ENCODE measurements around the gene MRPS33. TPM values are rescaled to one million over a fixed set of nuclear protein-coding genes. Genes with fewer than 3 reads are reported as not detected.

Gene MRPS33
- total RNA-seq, 1 experiment from 2014 or later, result 46.6 TPM

DNA sequence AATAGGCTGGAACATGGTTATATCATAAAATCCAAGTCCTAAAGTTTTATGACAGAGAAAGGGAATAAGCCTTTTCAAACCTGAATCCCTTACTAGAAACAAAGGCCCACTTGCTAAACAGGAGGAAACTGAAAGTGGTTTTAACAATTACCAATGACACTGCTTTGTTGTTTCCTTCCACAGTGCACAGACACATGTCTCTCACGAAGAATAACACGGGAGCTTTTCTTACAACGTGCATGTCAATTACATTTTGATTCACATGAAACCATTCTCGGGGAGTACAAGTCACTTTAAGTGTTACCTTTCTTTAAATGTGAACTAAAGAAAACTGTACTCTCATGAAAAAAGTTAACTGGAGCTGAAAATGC is 1.4 kb downstream of the MRPS33 start:
- in situ Hi-C loops (cut with HindIII; ENCODE audit: low sequenced_read_pairs), result no loop called here
- no peak for DNase-seq (ENCODE audit: low spot score)

DNA sequence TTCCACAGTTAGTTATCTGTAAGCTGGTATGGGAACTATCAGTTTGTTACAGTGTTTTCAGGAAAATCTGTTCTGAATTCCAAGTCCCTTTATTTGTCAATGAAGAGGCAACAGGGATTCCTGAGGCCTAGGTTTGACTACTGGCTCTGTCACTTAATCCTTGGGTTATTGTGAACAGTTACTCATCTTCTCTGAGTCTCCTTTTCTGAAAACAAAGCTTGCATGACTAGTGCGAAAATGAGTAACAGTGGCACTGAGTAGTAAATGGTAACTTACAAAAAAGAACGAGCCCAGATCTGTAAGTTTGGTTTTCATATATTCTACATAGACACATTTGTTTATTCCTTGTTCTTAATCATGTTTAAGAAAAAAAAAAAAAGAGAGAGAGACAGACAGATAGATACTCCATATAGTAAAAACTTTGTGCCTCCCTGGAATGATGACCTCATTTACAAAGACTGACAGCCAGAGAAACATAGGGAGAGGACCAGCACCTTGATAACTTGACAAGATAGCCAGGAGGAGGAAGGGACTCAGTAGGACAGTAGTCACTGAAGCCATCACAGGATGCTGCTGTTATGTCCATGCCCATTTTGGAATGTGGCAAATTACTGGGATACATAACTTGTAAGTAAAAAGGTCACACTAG is 1.9 kb downstream of the MRPS33 start:
- in situ Hi-C loops (cut with HindIII; ENCODE audit: low sequenced_read_pairs), result no loop called here
- DNase-seq (ENCODE audit: low spot score), result no peak

GRCh38 chr7:141012044-141012685 is 2.6 kb downstream of the MRPS33 start:
- peak; percentile 81 for DNase-seq (ENCODE audit: low spot score)
- in situ Hi-C loops (cut with HindIII; ENCODE audit: low sequenced_read_pairs), result no loop called here

DNA sequence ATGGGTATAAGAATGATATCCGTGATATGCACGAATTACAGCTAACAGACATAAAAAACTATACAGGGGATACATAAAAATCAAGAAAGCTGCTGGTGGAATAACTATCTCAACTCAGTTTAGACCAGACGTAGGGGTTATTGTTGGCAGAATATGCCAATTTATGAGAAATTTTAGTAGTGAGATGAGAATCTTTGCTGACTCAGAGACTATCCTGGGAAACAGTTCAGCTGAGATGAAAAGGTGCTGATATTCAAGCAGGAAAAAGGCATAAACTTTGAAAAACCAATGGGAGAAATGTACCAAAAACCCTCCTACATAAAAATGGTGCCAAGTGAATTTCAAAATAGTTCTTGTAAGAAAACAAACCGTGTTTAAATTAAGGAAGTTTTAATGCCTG is 3.3 kb downstream of the MRPS33 start:
- in situ Hi-C loops (cut with HindIII; ENCODE audit: low sequenced_read_pairs), result no loop called here
- DNase-seq (ENCODE audit: low spot score), result no peak

DNA sequence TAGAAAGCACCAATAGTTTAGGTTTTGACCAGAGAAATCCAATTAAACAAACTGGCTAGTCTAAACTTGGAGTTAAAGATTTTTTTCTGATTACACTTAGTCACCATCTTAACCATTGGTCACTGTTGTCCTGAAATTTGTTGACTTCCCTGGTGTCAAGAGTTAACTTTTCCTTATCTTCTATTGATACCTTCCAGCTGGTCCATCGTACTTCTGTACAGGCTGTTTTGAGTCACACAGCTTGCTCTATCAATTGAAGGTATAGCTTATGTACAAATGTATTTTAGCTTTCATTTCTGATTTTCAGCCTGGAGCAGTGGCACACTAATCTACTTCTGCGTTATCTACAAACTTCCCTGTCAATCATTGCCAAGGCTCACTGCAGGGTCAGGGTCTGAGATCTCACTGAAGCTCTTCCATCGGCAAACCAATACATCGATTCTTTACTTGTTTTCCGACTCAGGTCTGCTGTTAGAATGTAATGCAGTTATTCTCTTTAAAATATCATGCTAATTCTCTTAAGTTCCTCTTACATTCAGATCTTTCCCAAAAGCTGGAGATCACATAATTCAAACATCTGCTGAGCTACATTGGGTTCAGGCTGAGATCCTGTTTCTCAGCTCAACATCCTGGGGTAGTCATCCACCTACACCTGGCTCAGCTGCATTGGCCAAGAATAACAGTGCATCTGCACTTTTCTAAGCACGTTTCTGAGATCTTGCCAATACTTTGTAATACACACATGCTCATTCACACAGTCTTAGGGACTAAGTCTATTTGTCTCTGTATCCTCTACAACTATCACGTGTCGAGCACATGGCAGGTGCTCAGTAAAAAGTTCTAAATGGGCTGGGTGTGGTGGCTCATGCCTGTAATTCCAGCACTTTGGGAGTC is 11.3 kb downstream of the MRPS33 start:
- in situ Hi-C loops (cut with HindIII; ENCODE audit: low sequenced_read_pairs), result no loop called here
- DNase-seq (ENCODE audit: low spot score), result no peak

- in situ Hi-C loops (cut with HindIII; ENCODE audit: low sequenced_read_pairs), result no loop called here
These were observed 13.2 kb downstream of the MRPS33 start for GRCh38 chr7:141001546-141001945.

DNA sequence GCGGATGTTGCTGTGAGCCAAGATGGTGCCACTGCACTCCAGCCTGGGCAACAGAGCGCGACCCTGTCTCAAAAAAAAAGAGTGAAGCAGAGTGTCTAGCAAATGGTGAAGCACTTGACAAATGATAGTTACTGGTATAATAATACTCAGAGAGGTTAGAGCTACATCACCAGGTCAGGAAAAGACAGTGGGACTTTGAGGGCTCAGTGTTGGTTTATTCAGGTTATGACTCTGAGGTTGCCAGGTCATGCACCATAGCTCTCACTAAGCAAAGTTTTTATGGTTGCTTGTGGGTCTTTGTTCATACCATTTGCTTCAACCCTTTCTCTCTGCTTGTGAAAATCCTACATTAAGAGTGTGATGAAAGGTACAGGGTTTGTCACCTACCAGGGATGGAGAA is 13.6 kb downstream of the MRPS33 start:
- DNase-seq (ENCODE audit: low spot score), result no peak
- in situ Hi-C loops (cut with HindIII; ENCODE audit: low sequenced_read_pairs), result no loop called here

More at GRCh38 chr7:141001546-141001945, 13.2 kb downstream of the MRPS33 start:
- no peak for DNase-seq (ENCODE audit: low spot score)

DNA sequence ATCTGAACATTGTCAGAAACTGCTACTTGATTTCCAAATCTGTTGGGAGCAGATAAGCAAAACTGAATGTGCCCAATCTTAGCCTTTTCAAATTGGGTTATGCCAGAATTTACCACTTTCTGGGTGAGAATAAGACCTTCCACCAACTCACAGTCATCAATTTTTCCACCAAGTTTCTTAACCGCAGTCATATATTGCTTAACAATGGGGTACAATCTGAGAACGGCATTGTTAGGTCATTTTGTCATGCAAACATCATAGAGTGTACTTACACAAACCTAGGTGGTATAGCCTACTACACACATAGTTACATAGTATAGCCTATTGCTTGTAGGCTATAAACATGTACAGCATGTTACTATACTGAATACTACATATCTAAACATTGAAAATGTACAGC is 16.0 kb downstream of the MRPS33 start:
- DNase-seq (ENCODE audit: low spot score), result no peak
- in situ Hi-C loops (cut with HindIII; ENCODE audit: low sequenced_read_pairs), result no loop called here

DNA sequence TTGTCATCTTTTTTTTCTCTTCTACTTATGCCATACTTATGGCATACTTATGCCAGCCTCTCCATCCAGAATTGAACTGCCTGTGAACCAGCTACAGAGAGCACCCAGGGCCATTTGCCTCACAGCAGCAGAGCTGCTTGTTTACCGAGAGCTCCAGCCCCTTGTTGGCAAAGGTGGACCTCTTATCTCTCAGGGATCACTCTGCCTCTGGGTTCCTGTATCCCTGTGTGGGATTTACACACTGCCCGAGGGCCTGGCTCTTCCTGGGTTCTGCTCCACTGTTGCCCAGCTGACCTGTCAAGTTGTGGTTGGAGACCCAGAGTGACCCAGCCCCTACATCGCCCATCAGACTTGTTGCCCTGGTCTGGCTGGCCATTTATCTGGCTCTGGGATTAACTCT is 22.3 kb downstream of the MRPS33 start:
- no peak for DNase-seq (ENCODE audit: low spot score)

GRCh38 chr7:140990193-140990962 is 24.4 kb downstream of the MRPS33 start:
- in situ Hi-C loops (cut with HindIII; ENCODE audit: low sequenced_read_pairs), result no loop called here
- DNase-seq (ENCODE audit: low spot score), result no peak

More for the DNA sequence above, 22.3 kb downstream of the MRPS33 start:
- in situ Hi-C loops (cut with HindIII; ENCODE audit: low sequenced_read_pairs), result no loop called here

DNA sequence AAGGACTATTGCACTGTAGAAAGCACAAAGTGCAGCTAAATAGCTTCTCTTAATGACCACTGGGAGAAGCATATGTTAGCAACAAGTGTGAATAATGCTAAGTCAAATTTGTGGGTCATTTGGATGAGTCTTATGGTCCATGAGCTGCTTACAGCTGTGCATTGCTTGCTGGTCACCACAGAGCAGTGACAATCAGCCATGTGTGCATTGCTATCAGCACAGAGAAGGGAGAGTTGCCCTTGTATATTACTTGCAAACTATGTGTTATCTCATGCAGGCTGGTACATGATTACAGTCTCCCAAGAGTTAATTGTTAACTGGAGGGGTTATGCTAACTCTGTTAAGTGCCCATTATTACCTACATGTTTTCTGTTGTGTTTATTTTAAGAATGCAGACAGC is 25.7 kb downstream of the MRPS33 start:
- in situ Hi-C loops (cut with HindIII; ENCODE audit: low sequenced_read_pairs), result no loop called here
- DNase-seq (ENCODE audit: low spot score), result no peak

- in situ Hi-C loops (cut with HindIII; ENCODE audit: low sequenced_read_pairs), result no loop called here
- DNase-seq (ENCODE audit: low spot score), result no peak
These were observed 30.9 kb downstream of the MRPS33 start for GRCh38 chr7:140983802-140984201.

GRCh38 chr7:140982508-140982907 is 32.2 kb downstream of the MRPS33 start:
- no peak for DNase-seq (ENCODE audit: low spot score)
- in situ Hi-C loops (cut with HindIII; ENCODE audit: low sequenced_read_pairs), result no loop called here

GRCh38 chr7:140981951-140982350 is 32.8 kb downstream of the MRPS33 start:
- in situ Hi-C loops (cut with HindIII; ENCODE audit: low sequenced_read_pairs), result no loop called here
- no peak for DNase-seq (ENCODE audit: low spot score)

DNA sequence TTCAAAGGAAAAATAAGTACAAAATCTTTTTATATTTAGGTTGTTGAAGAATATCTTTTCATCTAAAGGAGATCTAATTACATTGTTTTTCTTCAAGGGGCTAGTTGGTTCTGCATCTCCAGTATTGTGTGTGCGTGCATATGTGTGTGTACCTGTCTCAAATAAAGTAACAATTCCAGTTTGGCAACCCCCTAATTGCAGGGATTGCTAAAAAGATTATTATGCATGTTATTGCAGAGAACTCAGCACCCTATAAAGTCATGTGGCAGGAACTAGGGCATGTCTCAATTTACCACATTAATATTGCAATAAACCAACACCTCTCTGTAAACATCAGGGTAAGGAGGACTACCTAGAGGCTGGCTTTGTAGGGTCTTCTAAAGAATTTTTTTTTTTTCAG is 37.0 kb downstream of the MRPS33 start:
- in situ Hi-C loops (cut with HindIII; ENCODE audit: low sequenced_read_pairs), result no loop called here
- DNase-seq (ENCODE audit: low spot score), result no peak

DNA sequence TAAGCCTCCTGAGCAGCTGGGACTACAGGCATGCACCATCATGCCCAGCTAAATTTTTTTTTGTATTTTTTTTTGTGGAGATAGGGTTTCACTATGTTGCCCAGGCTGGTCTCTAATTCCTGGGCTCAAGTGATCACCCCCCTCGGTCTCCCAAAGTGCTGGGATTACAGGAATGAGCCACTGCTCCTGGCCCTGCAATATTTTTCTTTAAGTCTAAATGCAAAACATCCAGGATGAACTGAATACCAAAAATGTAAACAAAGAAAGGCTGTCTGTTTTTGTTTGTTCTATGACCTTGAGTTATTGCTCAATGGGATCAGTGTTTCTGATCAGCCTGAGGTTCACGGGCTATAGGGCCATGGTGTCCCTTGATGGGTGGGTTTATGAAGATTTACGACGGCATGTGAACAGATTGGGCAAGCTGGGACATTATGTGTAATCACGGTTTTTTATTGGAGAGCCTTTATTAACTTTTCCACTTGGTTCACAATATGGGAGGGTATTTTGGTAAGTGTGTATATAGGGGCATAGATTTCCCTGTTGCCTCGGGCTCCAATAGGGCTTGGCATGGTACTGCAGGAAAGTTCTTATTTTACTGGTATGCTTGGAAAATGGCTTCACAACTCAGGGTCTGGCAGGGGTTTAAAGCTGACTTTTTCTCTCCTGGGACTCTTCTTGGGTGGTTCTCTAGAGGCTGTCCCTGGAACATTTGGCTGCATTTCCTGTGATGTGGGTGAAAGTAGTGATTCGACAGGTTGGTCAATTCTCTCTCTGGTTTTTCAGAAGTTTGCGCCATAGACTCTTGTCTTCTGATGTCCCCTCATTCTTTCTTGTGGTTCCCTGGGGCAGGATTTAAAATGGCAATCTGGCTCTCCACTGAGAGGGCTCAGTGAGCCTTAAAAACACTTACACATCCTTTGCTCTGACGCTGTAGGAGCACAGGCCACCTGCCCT is 41.6 kb downstream of the MRPS33 start:
- in situ Hi-C loops (cut with HindIII; ENCODE audit: low sequenced_read_pairs), result no loop called here
- DNase-seq (ENCODE audit: low spot score), result no peak

DNA sequence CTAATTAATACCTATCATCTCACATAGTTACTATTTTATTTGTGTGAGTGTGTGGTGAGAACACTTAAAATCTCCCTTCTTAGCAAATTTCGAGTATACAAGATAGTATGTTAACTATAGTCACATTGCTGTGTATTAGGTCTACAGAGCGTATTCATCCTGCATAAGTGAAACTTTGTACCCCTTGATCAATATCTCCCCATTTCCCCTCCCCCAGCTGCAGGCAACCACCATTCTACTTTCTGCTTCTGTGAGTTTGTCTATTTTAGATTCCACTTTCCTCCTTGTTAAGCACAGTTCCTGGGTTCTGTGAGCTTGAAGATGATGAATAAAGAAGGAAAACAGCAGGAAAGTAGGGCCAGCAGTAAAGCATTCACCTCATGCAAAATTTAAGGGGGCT is 42.4 kb downstream of the MRPS33 start:
- no peak for DNase-seq (ENCODE audit: low spot score)
- in situ Hi-C loops (cut with HindIII; ENCODE audit: low sequenced_read_pairs), result no loop called here

DNA sequence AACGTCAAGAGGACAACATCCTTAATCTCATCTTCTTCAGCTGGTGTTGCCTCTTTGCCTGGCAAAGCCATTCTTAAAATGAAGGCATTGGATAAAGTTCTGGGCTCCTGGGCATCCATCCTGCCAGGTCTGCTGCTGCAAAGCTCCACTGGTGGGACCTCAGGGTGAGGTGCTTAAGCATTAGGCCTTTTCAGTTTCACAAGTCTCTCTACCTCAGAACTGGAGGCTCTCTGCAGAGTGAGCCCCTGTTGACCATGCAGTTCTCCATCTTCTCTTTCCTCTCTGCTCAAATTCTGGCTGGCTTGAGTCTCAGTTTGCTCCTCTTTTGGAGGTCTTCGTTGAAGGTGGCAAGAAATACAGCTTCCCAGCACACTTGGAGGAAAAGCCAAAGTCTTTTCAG is 47.3 kb downstream of the MRPS33 start:
- peak; percentile 1 for DNase-seq (ENCODE audit: low spot score)
- in situ Hi-C loops (cut with HindIII; ENCODE audit: low sequenced_read_pairs), result no loop called here
